Measurements from ENCODE around the gene PEX5L. TPM values are rescaled to one million over a fixed set of nuclear protein-coding genes. Genes with fewer than 3 reads are reported as not detected.

PEX5L gene
- total and polyA plus RNA-seq, 8 donors: 1.1 to 30.2 (median 8.6) TPM

GRCh38 chr3:179768080-179768479 is 268.7 kb downstream of the PEX5L start:
- WGBS, 2 donors: 56 to 61% methylated on average over 3 of the region's 3 CpGs
- DNase-seq: peak in 1 of 6 donors; percentile 18
- peak in 3 of 4 donors; percentile 25 to 58 (median 57) for ATAC-seq
- TF ChIP-seq CTCF (IDR thresholded peaks at IDR 0.05): peak in 1 of 4 donors; percentile 15
- intact Hi-C loops (cut with DNase I): no loop called here
- H3K4me3 ChIP-seq: no peak overlapping the region
- no peak overlapping the region for H3K27ac ChIP-seq
- H3K4me1 ChIP-seq: peaks cover 0 to 12% (median 8%) of the 10 kb centered on the region in 3 donors
- no peak for FAIRE-seq
- H3K36me3 ChIP-seq: peaks cover 0 to 5% (median 0%) of the 10 kb centered on the region in 3 donors
- H3K9me3 ChIP-seq: no peaks in the 10 kb centered on the region
- H3K27me3 ChIP-seq: no peaks in the 10 kb centered on the region

GRCh38 chr3:179766416-179767133 is 270.2 kb downstream of the PEX5L start:
- Histone ChIP-seq H3K9me3 (no peaks in the 10 kb centered on the region), H3K4me3 (no peak overlapping the region), H3K27ac (no peak overlapping the region), H3K36me3 (peaks cover 0 to 5% (median 0%) of the 10 kb centered on the region in 3 donors), H3K4me1 (peaks cover 0 to 12% (median 8%) of the 10 kb centered on the region in 3 donors), H3K27me3 (no peaks in the 10 kb centered on the region)
- WGBS, 2 donors: 90 to 92% methylated on average over 4 of the region's 4 CpGs
- no peak for TF ChIP-seq CTCF (IDR thresholded peaks at IDR 0.05)
- no peak for ATAC-seq
- intact Hi-C loops (cut with DNase I): no loop called here
- DNase-seq: no peak
- FAIRE-seq: no peak

GRCh38 chr3:179765396-179765795 is 271.3 kb downstream of the PEX5L start:
- WGBS, 2 donors: 61 to 64% methylated on average over 2 of the region's 2 CpGs
- no peak for TF ChIP-seq CTCF (IDR thresholded peaks at IDR 0.05)
- no peaks in the 10 kb centered on the region for H3K9me3 ChIP-seq
- intact Hi-C loops (cut with DNase I): no loop called here
- peaks cover 0 to 11% (median 8%) of the 10 kb centered on the region in 3 donors for H3K4me1 ChIP-seq
- no peak for DNase-seq
- no peak overlapping the region for H3K27ac ChIP-seq
- ATAC-seq: no peak
- no peak overlapping the region for H3K4me3 ChIP-seq
- no peaks in the 10 kb centered on the region for H3K27me3 ChIP-seq
- peaks cover 0 to 5% (median 0%) of the 10 kb centered on the region in 3 donors for H3K36me3 ChIP-seq
- no peak for FAIRE-seq

- Histone ChIP-seq H3K27ac (no peak overlapping the region), H3K27me3 (no peaks in the 10 kb centered on the region), H3K9me3 (no peaks in the 10 kb centered on the region), H3K4me3 (no peak overlapping the region), H3K4me1 (no peaks in the 10 kb centered on the region), H3K36me3 (no peaks in the 10 kb centered on the region)
- TF ChIP-seq CTCF (IDR thresholded peaks at IDR 0.05): no peak
- intact Hi-C loops (cut with DNase I): no loop called here
- WGBS, 2 donors: 93 to 95% methylated on average over 8 of the region's 8 CpGs
- ATAC-seq (no peak), FAIRE-seq (no peak), DNase-seq (no peak)
Measured at GRCh38 chr3:179760944-179761343, 275.8 kb downstream of the PEX5L start.

GRCh38 chr3:179750720-179751328 is 285.9 kb downstream of the PEX5L start:
- Histone ChIP-seq H3K4me1 (no peaks in the 10 kb centered on the region), H3K27me3 (no peaks in the 10 kb centered on the region), H3K36me3 (no peaks in the 10 kb centered on the region), H3K4me3 (no peak overlapping the region), H3K9me3 (no peaks in the 10 kb centered on the region), H3K27ac (no peak overlapping the region)
- ATAC-seq: peak in 3 of 4 donors; percentile 56 to 59 (median 56)
- peak in 2 of 4 donors; percentile 33 to 43 for TF ChIP-seq CTCF (IDR thresholded peaks at IDR 0.05)
- no peak for DNase-seq
- 46 to 49% methylated on average over 6 of the region's 6 CpGs for WGBS, 2 donors
- intact Hi-C loops (cut with DNase I): no loop called here
- FAIRE-seq: no peak

Measured in pancreas (tissue), 10 donors.